MM.1S (cell line): ENCODE measurements around the gene CRTC3.

Experiments used
- DNase-seq: peaks from one replicate; pipeline ENCODE4 v3.0.0-alpha.2; 2015
- H2AFZ ChIP-seq: fragments of 300-600 bp; sonication (generic); 2 replicates; pipeline ENCODE4 v1.6.0; 2016; ENCODE audit warnings: antibody characterized with exemption, low read length
- H3F3A ChIP-seq: fragments of 300-600 bp; sonication (generic); 2 replicates; pipeline ENCODE4 v1.6.1; 2016; ENCODE audit warnings: mild to moderate bottlenecking, antibody characterized with exemption, low read length, moderate library complexity, mixed read lengths; ENCODE audit not compliant: insufficient read depth
- H3K27ac ChIP-seq: fragments of 300-600 bp; sonication (generic); 2 replicates; pipeline ENCODE4 v1.5.1; 2016; ENCODE audit warnings: mild to moderate bottlenecking, low read length
- H3K27me3 ChIP-seq: fragments of 300-600 bp; sonication (generic); replicated peaks from 2 replicates; pipeline ENCODE4 v1.6.0; 2016; ENCODE audit warnings: low read length; ENCODE audit not compliant: insufficient read depth
- H3K36me3 ChIP-seq: fragments of 300-600 bp; sonication (generic); replicated peaks from 2 replicates; pipeline ENCODE4 v1.6.1; 2016; ENCODE audit warnings: mild to moderate bottlenecking, low read length, mixed read lengths; ENCODE audit not compliant: insufficient read depth
- H3K4me1 ChIP-seq: fragments of 300-600 bp; sonication (generic); 2 replicates; pipeline ENCODE4 v1.6.1; 2016; ENCODE audit warnings: low read length, mixed read lengths
- H3K4me2 ChIP-seq: fragments of 300-600 bp; sonication (generic); 2 replicates; pipeline ENCODE4 v1.6.0; 2016; ENCODE audit warnings: low read depth, low read length
- H3K4me3 ChIP-seq: fragments of 300-600 bp; sonication (generic); 2 replicates; pipeline ENCODE4 v1.5.1; 2016; ENCODE audit warnings: low read length, mixed read lengths
- H3K79me2 ChIP-seq: fragments of 300-600 bp; sonication (generic); 2 replicates; pipeline ENCODE4 v1.6.1; 2016; ENCODE audit warnings: mixed run types, low read length, mixed read lengths
- H3K9ac ChIP-seq: fragments of 300-600 bp; sonication (generic); 2 replicates; pipeline ENCODE4 v1.6.1; 2016; ENCODE audit warnings: low read length, mixed read lengths
- H3K9me2 ChIP-seq: fragments of 300-600 bp; sonication (generic); replicated peaks from 2 replicates; pipeline ENCODE4 v1.6.1; 2016; ENCODE audit warnings: mild to moderate bottlenecking, low read length, mixed read lengths; ENCODE audit not compliant: insufficient read depth
- H3K9me3 ChIP-seq: fragments of 300-600 bp; sonication (generic); replicated peaks from 2 replicates; pipeline ENCODE4 v1.6.1; 2016; ENCODE audit warnings: mild to moderate bottlenecking, low read length, mixed read lengths; ENCODE audit not compliant: insufficient read depth
- H4K20me1 ChIP-seq: fragments of 300-600 bp; sonication (generic); 2 replicates; pipeline ENCODE4 v1.6.1; 2016; ENCODE audit warnings: mild to moderate bottlenecking, low read length, moderate library complexity, mixed read lengths; ENCODE audit not compliant: insufficient read depth
- EZH2 ChIP-seq: fragments of 300-600 bp; sonication (generic); optimal IDR thresholded peaks from 2 replicates; pipeline ENCODE3; 2017; ENCODE audit warnings: low read depth, mild to moderate bottlenecking, antibody characterized with exemption, low read length, mixed read lengths
- EZH2phosphoT487 ChIP-seq: fragments of 300-600 bp; sonication (generic); IDR thresholded peaks from 2 replicates; pipeline ENCODE4 v1.6.1; 2018; ENCODE audit warnings: antibody characterized with exemption, low read length
- TF ChIP-seq, protein P1 (sequence below): fragments of 300-600 bp; sonication (generic); IDR thresholded peaks from 2 replicates; pipeline ENCODE4 v1.5.1; 2016; ENCODE audit warnings: antibody characterized with exemption, low read length, mixed read lengths

CRTC3 gene

DNA sequence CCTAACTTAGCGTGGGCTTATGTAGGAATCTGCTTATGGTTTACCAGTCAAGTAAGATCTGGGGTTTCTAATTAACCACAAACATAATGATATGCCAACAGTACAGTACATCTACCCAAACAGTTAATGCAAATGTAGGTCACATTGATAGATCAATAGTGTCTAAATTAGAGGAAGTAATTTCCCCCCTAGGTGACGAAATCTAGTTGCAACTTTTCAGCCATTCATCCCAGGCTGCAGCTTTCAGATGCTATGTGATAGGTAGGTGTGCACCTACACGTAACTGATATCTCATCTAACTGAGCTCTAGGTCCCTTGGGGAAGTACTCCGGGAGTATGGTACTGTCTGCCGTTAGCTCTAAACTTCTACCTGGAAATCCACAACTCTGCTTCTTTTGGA lies 57.2 kb downstream of the CRTC3 start:
- no peaks in the 10 kb centered on the region for H3K9me3 ChIP-seq
- no peak overlapping the region for H3K27ac ChIP-seq
- TF ChIP-seq EZH2 (no peak), EZH2phosphoT487 (no peak)
- TF ChIP-seq, protein P1, sequence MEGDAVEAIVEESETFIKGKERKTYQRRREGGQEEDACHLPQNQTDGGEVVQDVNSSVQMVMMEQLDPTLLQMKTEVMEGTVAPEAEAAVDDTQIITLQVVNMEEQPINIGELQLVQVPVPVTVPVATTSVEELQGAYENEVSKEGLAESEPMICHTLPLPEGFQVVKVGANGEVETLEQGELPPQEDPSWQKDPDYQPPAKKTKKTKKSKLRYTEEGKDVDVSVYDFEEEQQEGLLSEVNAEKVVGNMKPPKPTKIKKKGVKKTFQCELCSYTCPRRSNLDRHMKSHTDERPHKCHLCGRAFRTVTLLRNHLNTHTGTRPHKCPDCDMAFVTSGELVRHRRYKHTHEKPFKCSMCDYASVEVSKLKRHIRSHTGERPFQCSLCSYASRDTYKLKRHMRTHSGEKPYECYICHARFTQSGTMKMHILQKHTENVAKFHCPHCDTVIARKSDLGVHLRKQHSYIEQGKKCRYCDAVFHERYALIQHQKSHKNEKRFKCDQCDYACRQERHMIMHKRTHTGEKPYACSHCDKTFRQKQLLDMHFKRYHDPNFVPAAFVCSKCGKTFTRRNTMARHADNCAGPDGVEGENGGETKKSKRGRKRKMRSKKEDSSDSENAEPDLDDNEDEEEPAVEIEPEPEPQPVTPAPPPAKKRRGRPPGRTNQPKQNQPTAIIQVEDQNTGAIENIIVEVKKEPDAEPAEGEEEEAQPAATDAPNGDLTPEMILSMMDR = no peak
- no peaks in the 10 kb centered on the region for H4K20me1 ChIP-seq
- no peaks in the 10 kb centered on the region for H3K36me3 ChIP-seq
- DNase-seq = no peak
- H3K27me3 ChIP-seq = no peaks in the 10 kb centered on the region
- H3K9ac ChIP-seq = no peak overlapping the region
- H3K9me2 ChIP-seq = no peaks in the 10 kb centered on the region
- H3K4me1 ChIP-seq = no peaks in the 10 kb centered on the region
- no peaks in the 10 kb centered on the region for H3F3A ChIP-seq
- no peak overlapping the region for H2AFZ ChIP-seq
- H3K79me2 ChIP-seq = no peaks in the 10 kb centered on the region
- no peak overlapping the region for H3K4me2 ChIP-seq
- H3K4me3 ChIP-seq = no peak overlapping the region

DNA sequence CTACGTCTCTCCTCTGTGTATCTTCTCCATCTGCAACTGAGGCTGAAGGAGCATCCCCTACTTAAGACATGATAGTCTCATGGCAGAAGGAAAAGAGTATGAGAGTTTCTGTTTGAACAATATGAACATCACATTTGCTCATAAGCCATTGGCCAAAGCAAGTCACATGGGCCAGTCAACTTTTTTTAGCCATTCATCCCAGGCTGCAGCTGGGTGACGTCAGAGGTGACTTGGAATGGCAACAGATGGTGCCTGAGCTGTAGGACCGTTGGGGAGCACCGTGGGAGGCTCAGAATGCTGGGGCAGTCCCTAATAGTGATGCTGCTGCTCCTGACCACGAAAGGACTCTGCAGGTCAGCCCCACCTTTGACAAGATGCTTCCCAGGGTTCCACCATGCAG lies 58.7 kb downstream of the CRTC3 start:
- no peaks in the 10 kb centered on the region for H4K20me1 ChIP-seq
- H3F3A ChIP-seq = no peaks in the 10 kb centered on the region
- H3K4me1 ChIP-seq = peaks cover 1% of the 10 kb centered on the region
- no peak overlapping the region for H2AFZ ChIP-seq
- no peaks in the 10 kb centered on the region for H3K9me3 ChIP-seq
- TF ChIP-seq EZH2 = no peak
- TF ChIP-seq, protein P1 = no peak
- no peak for TF ChIP-seq EZH2phosphoT487
- H3K9ac ChIP-seq = no peak overlapping the region
- H3K27ac ChIP-seq = no peak overlapping the region
- H3K4me3 ChIP-seq = no peak overlapping the region
- H3K27me3 ChIP-seq = no peaks in the 10 kb centered on the region
- no peaks in the 10 kb centered on the region for H3K36me3 ChIP-seq
- H3K4me2 ChIP-seq = no peak overlapping the region
- no peaks in the 10 kb centered on the region for H3K9me2 ChIP-seq
- no peak for DNase-seq
- H3K79me2 ChIP-seq = no peaks in the 10 kb centered on the region

DNA sequence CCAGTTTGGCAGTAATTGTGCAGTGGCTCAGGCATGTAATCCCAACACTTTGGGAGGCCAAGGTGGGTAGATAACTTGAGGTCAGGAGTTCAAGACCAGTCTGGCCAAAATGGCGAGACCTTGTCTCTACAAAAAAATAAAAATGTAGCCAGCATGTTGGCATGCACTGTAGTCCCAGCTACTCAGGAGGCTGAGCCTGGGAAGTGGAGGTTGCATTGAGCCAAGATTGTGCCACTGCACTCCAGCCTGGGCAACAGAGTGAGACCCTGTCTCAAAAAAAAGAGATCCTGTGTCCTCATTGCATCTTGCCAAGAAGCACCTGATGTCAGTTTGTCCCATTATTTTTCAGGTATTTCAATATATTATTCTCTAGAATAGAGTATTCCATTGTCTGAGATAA lies 61.8 kb downstream of the CRTC3 start:
- Histone ChIP-seq H3K4me2 (no peak overlapping the region), H3K4me1 (peaks cover 16% of the 10 kb centered on the region), H2AFZ (no peak overlapping the region), H3K79me2 (no peaks in the 10 kb centered on the region), H3K27me3 (no peaks in the 10 kb centered on the region), H3K27ac (no peak overlapping the region), H3K36me3 (no peaks in the 10 kb centered on the region), H3F3A (peaks cover 10% of the 10 kb centered on the region; the same call in 1 of the 2 replicates), H4K20me1 (no peaks in the 10 kb centered on the region), H3K9ac (no peak overlapping the region), H3K4me3 (no peak overlapping the region), H3K9me3 (no peaks in the 10 kb centered on the region), H3K9me2 (no peaks in the 10 kb centered on the region)
- DNase-seq = no peak
- TF ChIP-seq, protein P1 = no peak
- TF ChIP-seq EZH2phosphoT487 (no peak), EZH2 (no peak)
